ENCODE results near the gene MIR17HG.
"Not testable (repeated sequence)": the region's sequence is repeated elsewhere in the genome, so short reads cannot be mapped to it uniquely, and the experiment has no call there.

Gene MIR17HG

DNA sequence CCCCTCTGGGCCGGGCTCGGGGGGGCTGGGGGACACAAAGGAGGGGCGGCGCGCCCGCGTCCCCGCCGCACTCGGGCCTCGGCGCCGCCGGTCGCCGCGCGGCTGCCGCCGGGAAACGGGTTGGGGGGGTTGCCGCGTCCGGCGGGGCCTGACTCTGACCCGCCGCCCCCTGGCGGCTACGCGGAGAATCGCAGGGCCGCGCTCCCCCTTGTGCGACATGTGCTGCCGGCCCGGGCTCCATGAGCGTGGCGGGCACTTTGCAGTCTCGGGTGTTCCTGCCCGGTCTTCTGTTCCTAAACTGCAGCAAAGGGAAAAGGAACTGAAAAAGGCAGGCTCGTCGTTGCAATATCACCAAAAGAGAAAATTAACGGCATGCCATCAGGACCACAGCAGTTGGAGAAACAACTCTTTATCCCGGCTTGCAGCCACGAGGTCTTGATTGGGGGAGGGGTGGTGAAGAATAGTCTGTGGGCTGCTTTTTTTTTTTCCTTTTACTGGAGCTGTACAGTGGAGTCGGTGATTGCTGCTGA is 1.5 kb downstream of the MIR17HG start:
- Histone ChIP-seq H3K9me3 (ENCODE audit: control insufficient read depth, insufficient read depth, low read length) (no peaks in the 10 kb centered on the region), H3K9ac (ENCODE audit: low read depth, low read length) (peak overlapping the region; percentile 86), H3K4me3 (ENCODE audit: low read depth, low read length) (peak overlapping the region; percentile 92), H3K4me1 (ENCODE audit: control insufficient read depth, insufficient read depth, low read length) (peaks cover 10% of the 10 kb centered on the region), H3K27me3 (ENCODE audit: control insufficient read depth, insufficient read depth, low read length) (no peaks in the 10 kb centered on the region), H3K36me3 (ENCODE audit: control insufficient read depth, insufficient read depth, low read length) (peaks cover 23% of the 10 kb centered on the region)

DNA sequence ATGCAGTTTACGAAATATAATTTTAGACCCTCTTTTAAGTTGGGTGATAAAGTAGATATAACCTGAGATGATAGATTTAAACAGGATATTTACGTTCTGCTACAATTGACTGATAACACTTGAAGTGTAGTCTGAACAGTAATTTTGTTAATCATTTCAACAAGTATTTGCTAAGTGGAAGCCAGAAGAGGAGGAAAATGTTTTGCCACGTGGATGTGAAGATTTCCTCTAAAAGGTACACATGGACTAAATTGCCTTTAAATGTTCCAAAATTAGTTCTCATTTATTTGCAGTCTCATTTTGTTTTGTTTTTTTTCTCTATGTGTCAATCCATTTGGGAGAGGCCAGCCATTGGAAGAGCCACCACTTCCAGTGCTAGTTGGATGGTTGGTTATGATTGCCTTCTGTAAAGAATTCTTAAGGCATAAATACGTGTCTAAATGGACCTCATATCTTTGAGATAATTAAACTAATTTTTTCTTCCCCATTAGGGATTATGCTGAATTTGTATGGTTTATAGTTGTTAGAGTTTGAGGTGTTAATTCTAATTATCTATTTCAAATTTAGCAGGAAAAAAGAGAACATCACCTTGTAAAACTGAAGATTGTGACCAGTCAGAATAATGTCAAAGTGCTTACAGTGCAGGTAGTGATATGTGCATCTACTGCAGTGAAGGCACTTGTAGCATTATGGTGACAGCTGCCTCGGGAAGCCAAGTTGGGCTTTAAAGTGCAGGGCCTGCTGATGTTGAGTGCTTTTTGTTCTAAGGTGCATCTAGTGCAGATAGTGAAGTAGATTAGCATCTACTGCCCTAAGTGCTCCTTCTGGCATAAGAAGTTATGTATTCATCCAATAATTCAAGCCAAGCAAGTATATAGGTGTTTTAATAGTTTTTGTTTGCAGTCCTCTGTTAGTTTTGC is 2.8 kb downstream of the MIR17HG start:
- Histone ChIP-seq H3K9me3 (ENCODE audit: control insufficient read depth, insufficient read depth, low read length) (no peaks in the 10 kb centered on the region), H3K36me3 (ENCODE audit: control insufficient read depth, insufficient read depth, low read length) (peaks cover 31% of the 10 kb centered on the region), H3K27me3 (ENCODE audit: control insufficient read depth, insufficient read depth, low read length) (no peaks in the 10 kb centered on the region), H3K9ac (ENCODE audit: low read depth, low read length) (peak overlapping the region; percentile 86), H3K4me3 (ENCODE audit: low read depth, low read length) (peak overlapping the region; percentile 92), H3K4me1 (ENCODE audit: control insufficient read depth, insufficient read depth, low read length) (peaks cover 10% of the 10 kb centered on the region)

DNA sequence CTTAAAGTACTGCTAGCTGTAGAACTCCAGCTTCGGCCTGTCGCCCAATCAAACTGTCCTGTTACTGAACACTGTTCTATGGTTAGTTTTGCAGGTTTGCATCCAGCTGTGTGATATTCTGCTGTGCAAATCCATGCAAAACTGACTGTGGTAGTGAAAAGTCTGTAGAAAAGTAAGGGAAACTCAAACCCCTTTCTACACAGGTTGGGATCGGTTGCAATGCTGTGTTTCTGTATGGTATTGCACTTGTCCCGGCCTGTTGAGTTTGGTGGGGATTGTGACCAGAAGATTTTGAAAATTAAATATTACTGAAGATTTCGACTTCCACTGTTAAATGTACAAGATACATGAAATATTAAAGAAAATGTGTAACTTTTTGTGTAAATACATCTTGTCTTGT is 3.6 kb downstream of the MIR17HG start:
- Histone ChIP-seq H3K27me3 (ENCODE audit: control insufficient read depth, insufficient read depth, low read length) (no peaks in the 10 kb centered on the region), H3K4me1 (ENCODE audit: control insufficient read depth, insufficient read depth, low read length) (peaks cover 10% of the 10 kb centered on the region), H3K9ac (ENCODE audit: low read depth, low read length) (no peak overlapping the region), H3K36me3 (ENCODE audit: control insufficient read depth, insufficient read depth, low read length) (peaks cover 31% of the 10 kb centered on the region), H3K9me3 (ENCODE audit: control insufficient read depth, insufficient read depth, low read length) (no peaks in the 10 kb centered on the region), H3K4me3 (ENCODE audit: low read depth, low read length) (peak overlapping the region; percentile 9)

DNA sequence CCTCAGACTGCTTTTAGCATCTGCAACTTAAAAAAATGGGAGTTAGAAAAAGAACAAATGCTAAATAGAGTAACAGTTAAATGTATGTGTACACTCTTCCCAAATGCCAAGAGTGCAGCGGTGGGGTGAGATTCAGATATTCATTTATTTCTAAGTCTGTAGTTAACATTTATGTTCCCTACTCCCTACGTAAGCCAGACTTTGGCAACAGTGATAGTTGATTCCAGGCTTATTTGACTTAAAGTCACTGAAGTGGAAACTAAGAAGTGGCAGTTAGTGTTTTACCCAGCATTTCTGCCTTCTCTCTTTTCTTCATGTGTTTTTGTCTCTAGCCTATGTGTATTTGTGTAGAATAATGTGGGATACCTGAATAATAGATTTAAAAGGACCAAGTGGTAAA is 4.5 kb downstream of the MIR17HG start:
- peaks cover 31% of the 10 kb centered on the region for H3K36me3 ChIP-seq (ENCODE audit: control insufficient read depth, insufficient read depth, low read length)
- no peak overlapping the region for H3K4me3 ChIP-seq (ENCODE audit: low read depth, low read length)
- H3K4me1 ChIP-seq (ENCODE audit: control insufficient read depth, insufficient read depth, low read length), result peaks cover 10% of the 10 kb centered on the region
- H3K9me3 ChIP-seq (ENCODE audit: control insufficient read depth, insufficient read depth, low read length), result no peaks in the 10 kb centered on the region
- H3K9ac ChIP-seq (ENCODE audit: low read depth, low read length), result no peak overlapping the region
- no peaks in the 10 kb centered on the region for H3K27me3 ChIP-seq (ENCODE audit: control insufficient read depth, insufficient read depth, low read length)

DNA sequence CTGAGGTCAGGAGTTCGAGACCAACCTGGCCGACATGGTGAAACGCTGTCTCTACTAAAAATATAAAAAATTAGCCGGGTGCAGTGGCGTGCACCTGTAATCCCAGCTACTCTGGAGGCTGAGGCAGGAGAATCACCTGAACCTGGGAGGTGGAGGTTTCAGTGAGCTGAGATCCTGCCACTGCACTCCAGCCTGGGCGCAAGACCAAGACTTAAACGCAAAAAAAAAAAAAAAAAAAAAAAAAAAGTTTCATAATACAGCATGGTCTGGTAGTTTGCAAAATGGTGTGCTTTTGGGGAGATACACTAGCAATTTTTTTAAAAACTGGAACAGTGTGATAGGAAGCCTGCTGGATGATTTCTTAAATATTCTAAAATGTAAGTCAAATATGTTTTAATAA is 5.4 kb downstream of the MIR17HG start:
- not testable (repeated sequence) for H3K9me3 ChIP-seq (ENCODE audit: control insufficient read depth, insufficient read depth, low read length); H3K4me1 ChIP-seq (ENCODE audit: control insufficient read depth, insufficient read depth, low read length); H3K4me3 ChIP-seq (ENCODE audit: low read depth, low read length); H3K9ac ChIP-seq (ENCODE audit: low read depth, low read length); H3K27me3 ChIP-seq (ENCODE audit: control insufficient read depth, insufficient read depth, low read length)
- H3K36me3 ChIP-seq (ENCODE audit: control insufficient read depth, insufficient read depth, low read length), result peaks cover 31% of the 10 kb centered on the region

DNA sequence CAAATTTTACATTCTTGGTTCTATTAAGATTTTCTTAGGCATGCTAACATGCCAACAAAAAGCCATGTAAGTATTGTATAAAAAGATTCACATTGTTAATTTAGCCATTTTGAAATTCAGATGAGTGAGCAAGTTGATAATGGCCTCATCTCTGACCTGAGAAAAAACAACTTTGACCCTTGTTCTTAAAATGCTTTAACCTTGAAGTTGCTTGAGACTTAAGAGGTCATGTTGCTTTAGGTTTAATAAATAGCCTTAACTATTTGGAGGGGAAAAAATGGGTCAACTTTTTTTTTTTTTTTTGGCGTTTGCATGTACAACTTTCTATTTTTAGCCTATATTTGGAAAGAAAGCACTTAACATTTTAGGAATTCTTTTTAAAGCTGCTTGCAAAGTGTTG is 6.0 kb downstream of the MIR17HG start:
- no peak overlapping the region for H3K4me3 ChIP-seq (ENCODE audit: low read depth, low read length)

DNA sequence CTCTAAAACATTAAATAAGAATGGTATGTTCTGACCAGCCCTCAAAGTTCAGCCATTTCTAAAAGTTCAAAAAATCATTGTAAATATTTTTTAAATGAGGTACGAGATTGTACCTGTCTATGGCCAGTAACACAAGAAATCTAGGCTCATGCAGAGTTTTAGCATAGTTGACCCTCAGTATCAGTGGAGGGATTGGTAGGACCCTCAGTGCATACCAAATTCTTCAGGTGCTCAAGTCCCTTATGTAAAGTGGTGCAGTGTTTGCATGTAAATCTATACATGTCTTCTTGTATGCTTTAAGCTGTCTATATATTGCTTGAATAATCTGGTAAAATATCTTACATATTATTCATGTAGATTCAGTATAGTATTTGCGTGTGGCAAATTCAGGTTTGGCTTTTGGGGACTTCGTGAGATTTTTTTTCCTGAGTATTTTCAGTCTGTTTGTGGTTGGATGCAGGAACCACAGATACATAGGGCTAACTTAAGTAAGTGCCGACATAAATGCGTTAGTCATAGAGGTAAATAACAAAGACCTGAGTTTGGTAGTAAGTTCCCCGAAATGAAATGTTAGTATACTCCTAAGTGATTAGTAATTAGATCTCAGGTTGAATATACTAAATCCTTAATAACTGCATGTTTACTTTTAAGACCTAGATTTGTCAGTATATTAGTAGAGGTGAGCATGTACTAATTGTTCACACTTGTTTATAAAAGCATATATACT is 7.8 kb downstream of the MIR17HG start:
- Histone ChIP-seq H3K4me3 (ENCODE audit: low read depth, low read length) (no peak overlapping the region), H3K4me1 (ENCODE audit: control insufficient read depth, insufficient read depth, low read length) (peaks cover 10% of the 10 kb centered on the region), H3K9me3 (ENCODE audit: control insufficient read depth, insufficient read depth, low read length) (no peaks in the 10 kb centered on the region), H3K9ac (ENCODE audit: low read depth, low read length) (no peak overlapping the region), H3K27me3 (ENCODE audit: control insufficient read depth, insufficient read depth, low read length) (no peaks in the 10 kb centered on the region), H3K36me3 (ENCODE audit: control insufficient read depth, insufficient read depth, low read length) (peaks cover 26% of the 10 kb centered on the region)

More for the DNA sequence above, 6.0 kb downstream of the MIR17HG start:
- H3K9me3 ChIP-seq (ENCODE audit: control insufficient read depth, insufficient read depth, low read length), result no peaks in the 10 kb centered on the region
- H3K36me3 ChIP-seq (ENCODE audit: control insufficient read depth, insufficient read depth, low read length), result peaks cover 31% of the 10 kb centered on the region
- H3K4me1 ChIP-seq (ENCODE audit: control insufficient read depth, insufficient read depth, low read length), result peaks cover 10% of the 10 kb centered on the region
- H3K27me3 ChIP-seq (ENCODE audit: control insufficient read depth, insufficient read depth, low read length), result no peaks in the 10 kb centered on the region
- no peak overlapping the region for H3K9ac ChIP-seq (ENCODE audit: low read depth, low read length)

DNA sequence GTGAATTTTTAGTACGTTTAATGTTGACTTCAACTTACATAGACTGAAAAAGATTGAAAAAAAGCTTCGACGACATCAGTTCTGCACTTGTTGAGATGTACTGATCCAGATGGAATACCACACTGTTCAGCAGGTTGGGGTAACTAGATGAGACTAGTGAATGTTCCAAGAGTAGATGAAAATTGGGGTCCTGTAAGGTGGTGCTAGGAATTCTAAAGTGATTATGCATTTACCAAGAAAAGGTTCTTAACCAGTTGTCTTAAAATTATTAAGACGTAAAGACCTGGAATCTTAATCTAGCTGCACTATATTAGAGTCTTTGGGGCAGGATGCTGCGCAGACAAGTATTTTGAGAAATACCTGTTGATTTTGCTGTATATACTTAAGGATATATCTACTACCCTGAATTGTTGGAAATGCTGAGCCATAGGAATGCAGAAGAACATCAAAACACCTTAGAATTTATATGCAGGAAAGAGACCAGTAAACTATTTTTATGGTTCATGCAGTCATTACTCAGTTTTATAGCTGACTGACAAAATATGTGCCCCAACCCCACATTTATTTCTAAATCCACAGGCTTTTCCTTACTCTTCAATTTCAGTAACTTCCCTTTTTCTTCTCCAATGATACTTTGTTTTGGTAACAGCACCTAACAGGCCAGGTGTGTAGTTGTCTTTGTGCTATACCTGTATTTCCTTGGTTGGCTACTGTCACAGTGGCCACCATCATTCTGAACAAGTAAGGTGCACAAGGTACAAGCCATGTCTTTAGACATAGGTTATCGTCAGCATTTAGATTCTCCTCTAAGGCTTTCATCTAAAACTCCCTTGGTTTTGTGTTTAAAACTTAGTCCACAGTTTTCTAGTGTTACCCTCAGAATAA is 8.6 kb downstream of the MIR17HG start:
- peaks cover 18% of the 10 kb centered on the region for H3K36me3 ChIP-seq (ENCODE audit: control insufficient read depth, insufficient read depth, low read length)
- H3K27me3 ChIP-seq (ENCODE audit: control insufficient read depth, insufficient read depth, low read length), result no peaks in the 10 kb centered on the region
- H3K4me3 ChIP-seq (ENCODE audit: low read depth, low read length), result no peak overlapping the region
- H3K9me3 ChIP-seq (ENCODE audit: control insufficient read depth, insufficient read depth, low read length), result no peaks in the 10 kb centered on the region
- H3K4me1 ChIP-seq (ENCODE audit: control insufficient read depth, insufficient read depth, low read length), result peaks cover 4% of the 10 kb centered on the region
- no peak overlapping the region for H3K9ac ChIP-seq (ENCODE audit: low read depth, low read length)

DNA sequence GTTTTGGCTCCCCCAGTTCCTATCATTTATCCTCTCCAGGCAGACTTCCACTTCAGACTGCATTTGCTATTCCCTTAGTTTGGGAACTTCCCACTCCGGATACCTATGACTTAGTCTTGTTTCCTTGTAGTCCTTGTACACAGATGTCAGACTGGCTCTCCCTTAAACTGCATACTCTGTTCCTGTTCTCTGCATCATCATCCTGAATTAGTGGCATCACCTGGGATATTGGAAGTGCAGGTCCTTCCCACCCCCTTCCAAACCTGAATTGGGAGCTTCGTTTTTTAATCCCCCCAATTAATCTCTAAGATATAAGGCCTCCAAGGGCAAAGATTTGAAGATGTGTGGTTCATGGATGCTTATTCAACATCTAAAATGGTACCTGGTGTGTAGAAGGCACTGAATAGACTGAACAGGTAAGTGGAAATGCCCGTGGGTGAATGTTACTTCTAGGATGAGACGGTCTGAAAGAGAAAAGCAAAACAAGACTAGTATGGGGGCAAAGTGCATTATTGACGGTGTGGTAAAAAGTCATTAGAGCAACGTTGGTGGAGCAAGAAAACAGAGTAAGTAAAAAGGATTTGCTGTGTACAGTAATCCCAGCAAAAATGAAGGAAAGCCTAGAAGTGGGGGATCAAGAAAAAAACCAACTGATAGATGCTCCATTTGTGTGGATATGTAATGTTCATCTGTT is 9.6 kb downstream of the MIR17HG start:
- H3K4me1 ChIP-seq (ENCODE audit: control insufficient read depth, insufficient read depth, low read length), result peaks cover 2% of the 10 kb centered on the region
- H3K27me3 ChIP-seq (ENCODE audit: control insufficient read depth, insufficient read depth, low read length), result no peaks in the 10 kb centered on the region
- no peak overlapping the region for H3K4me3 ChIP-seq (ENCODE audit: low read depth, low read length)
- H3K9ac ChIP-seq (ENCODE audit: low read depth, low read length), result no peak overlapping the region
- peaks cover 17% of the 10 kb centered on the region for H3K36me3 ChIP-seq (ENCODE audit: control insufficient read depth, insufficient read depth, low read length)
- no peaks in the 10 kb centered on the region for H3K9me3 ChIP-seq (ENCODE audit: control insufficient read depth, insufficient read depth, low read length)

DNA sequence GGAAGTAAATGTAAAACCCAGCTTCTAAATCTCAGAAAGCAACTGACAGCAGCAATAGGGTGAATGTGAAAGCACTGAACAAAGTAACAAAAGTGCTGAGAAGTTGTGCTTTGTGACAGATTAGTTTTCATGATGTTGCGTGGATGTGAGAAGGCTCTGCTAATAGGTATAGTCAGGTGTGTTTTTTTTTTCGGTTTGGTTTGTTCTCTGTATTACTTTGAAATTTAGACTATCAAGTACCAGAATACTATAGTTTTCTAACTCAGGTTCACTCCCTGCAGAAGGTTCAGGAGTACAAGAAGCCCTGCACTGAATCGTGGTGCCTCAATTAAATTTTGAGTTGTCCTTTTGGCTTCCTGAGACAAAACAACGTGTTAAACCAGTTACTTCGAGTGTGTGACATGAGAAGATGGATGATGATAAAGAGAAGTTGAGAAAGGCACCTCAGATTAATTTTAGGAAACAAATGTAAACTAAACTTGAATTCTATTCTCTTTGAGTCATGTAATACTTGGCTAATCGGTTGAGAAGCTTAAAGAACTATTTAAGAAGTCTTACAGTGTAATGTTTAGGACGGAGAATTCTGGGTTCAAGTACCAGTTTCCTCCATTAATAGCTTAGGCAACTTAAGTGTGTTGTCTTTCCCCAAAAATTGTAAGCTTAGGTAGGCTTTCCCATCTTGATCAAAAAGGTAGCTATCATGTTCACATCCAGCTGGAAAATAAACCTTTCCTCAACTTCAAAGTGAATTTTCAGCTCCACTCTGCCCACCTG is 10.3 kb downstream of the MIR17HG start:
- Histone ChIP-seq H3K9me3 (ENCODE audit: control insufficient read depth, insufficient read depth, low read length) (no peaks in the 10 kb centered on the region), H3K27me3 (ENCODE audit: control insufficient read depth, insufficient read depth, low read length) (no peaks in the 10 kb centered on the region), H3K9ac (ENCODE audit: low read depth, low read length) (no peak overlapping the region), H3K4me1 (ENCODE audit: control insufficient read depth, insufficient read depth, low read length) (no peaks in the 10 kb centered on the region), H3K36me3 (ENCODE audit: control insufficient read depth, insufficient read depth, low read length) (peaks cover 17% of the 10 kb centered on the region), H3K4me3 (ENCODE audit: low read depth, low read length) (no peak overlapping the region)

All from iPS-15b (cell line).